Tibial nerve (tissue), 4 donors: Measurements from ENCODE around the gene NDUFS8. TPM values are rescaled to one million over a fixed set of nuclear protein-coding genes. Genes with fewer than 3 reads are reported as not detected.

Experiments used
- DNase-seq, 2 donors: peaks; one replicate each; pipeline ENCODE4 v3.0.0-alpha.2; 2019; ENCODE audit warnings: low spot score in 2 of 2
- H3K27ac ChIP-seq, 4 donors: fragments of 200-600 bp; sonication (generic) in 3 of 4; one replicate each; pipeline ENCODE4 v1.5.1; 2017 to 2019; ENCODE audit warnings: mild to moderate bottlenecking in 1 of 4
- H3K27me3 ChIP-seq, 2 donors: fragments of 200-600 bp; sonication (generic) in 1 of 2; one replicate each; pipeline versions ENCODE4 v1.5.1 to v1.6.0; 2017 to 2019
- H3K36me3 ChIP-seq, 3 donors: fragments of 200-600 bp; sonication (generic); one replicate each; pipeline ENCODE4 v1.5.1; 2018 to 2019
- H3K4me1 ChIP-seq, 4 donors: fragments of 200-600 bp; sonication (generic) in 3 of 4; one replicate each; pipeline ENCODE4 v1.5.1; 2017 to 2019
- H3K4me3 ChIP-seq, 4 donors: fragments of 200-600 bp; sonication (generic) in 3 of 4; one replicate each; pipeline ENCODE4 v1.5.1; 2017 to 2019; ENCODE audit warnings: mild to moderate bottlenecking in 1 of 4, moderate library complexity in 1 of 4
- H3K9me3 ChIP-seq, 4 donors: fragments of 200-600 bp; sonication (generic) in 3 of 4; one replicate each; pipeline ENCODE4 v1.5.1; 2017 to 2019
- EP300 ChIP-seq, 2 donors: sonication (generic); formaldehyde crosslinking; IDR thresholded peaks; one replicate each; pipeline ENCODE4 v1.6.1; 2017; ENCODE audit warnings: antibody characterized with exemption in 2 of 2, mild to moderate bottlenecking in 1 of 2
- POLR2A ChIP-seq, 2 donors: fragments of 450-650 bp; IDR thresholded peaks; one replicate each; pipeline ENCODE4 v1.6.1; 2017; ENCODE audit warnings: antibody characterized with exemption in 2 of 2, mild to moderate bottlenecking in 2 of 2, moderate library complexity in 2 of 2
- WGBS, 2 donors: methylation state at CpG; one replicate each; pipeline ENCODE4 v1.1.5; 2018; 5-methylcytosine and 5-hydroxymethylcytosine counted together
- total RNA-seq, 4 donors: library from RNA; depleted of rRNA; stranded (reverse); fragments of >200 nt; gene quantifications; one replicate each; pipeline ENCODE4 v1.1.0, GENCODE V29; 2016
- TF ChIP-seq, protein P1 (sequence below), 5 experiments: fragments of 200-600 bp in 3 of 5; fragments of 450-650 bp in 2 of 5; sonication (generic) in 3 of 5; IDR thresholded peaks; one replicate each; pipeline ENCODE4 v1.5.1; 2016 to 2019; ENCODE audit warnings: antibody characterized with exemption in 5 of 5, mild to moderate bottlenecking in 3 of 5, moderate library complexity in 2 of 5

The NDUFS8 gene
- total RNA-seq, 4 donors from 2014 or later: 143 to 205 (median 180) TPM

DNA sequence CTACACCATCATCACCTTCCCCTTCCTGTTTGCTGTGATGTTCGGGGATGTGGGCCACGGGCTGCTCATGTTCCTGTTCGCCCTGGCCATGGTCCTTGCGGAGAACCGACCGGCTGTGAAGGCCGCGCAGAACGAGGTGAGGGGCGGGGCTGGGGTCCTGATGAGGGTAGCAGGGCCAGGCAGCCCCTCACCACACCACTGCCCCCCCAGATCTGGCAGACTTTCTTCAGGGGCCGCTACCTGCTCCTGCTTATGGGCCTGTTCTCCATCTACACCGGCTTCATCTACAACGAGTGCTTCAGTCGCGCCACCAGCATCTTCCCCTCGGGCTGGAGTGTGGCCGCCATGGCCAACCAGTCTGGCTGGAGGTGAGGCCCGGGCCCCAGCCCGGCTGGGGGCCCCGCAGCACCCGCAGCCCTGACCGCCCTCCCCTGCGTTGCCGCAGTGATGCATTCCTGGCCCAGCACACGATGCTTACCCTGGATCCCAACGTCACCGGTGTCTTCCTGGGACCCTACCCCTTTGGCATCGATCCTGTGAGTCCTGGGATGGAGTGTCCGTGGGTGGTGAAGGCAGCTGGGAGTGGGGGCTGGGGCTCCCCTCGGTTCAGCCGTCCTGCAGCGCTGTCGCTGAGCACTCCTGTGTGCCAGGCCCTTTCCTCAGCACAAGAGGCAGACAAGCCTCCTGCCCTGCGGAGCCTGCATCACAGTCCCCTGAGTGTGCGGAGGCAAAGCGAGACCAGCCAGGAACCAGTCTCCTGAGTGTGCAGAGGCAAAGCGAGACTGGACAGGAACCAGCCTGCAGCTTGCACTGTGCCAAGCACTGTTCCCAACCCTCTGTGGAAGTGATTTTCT lies 17.2 kb downstream of the NDUFS8 start:
- Histone ChIP-seq H3K9me3 (no peaks in the 10 kb centered on the region), H3K36me3 (peaks cover 2 to 92% (median 15%) of the 10 kb centered on the region in 3 donors), H3K27ac (no peak overlapping the region), H3K27me3 (no peaks in the 10 kb centered on the region), H3K4me1 (peaks cover 0 to 14% (median 0%) of the 10 kb centered on the region in 4 donors), H3K4me3 (no peak overlapping the region)
- TF ChIP-seq, protein P1, sequence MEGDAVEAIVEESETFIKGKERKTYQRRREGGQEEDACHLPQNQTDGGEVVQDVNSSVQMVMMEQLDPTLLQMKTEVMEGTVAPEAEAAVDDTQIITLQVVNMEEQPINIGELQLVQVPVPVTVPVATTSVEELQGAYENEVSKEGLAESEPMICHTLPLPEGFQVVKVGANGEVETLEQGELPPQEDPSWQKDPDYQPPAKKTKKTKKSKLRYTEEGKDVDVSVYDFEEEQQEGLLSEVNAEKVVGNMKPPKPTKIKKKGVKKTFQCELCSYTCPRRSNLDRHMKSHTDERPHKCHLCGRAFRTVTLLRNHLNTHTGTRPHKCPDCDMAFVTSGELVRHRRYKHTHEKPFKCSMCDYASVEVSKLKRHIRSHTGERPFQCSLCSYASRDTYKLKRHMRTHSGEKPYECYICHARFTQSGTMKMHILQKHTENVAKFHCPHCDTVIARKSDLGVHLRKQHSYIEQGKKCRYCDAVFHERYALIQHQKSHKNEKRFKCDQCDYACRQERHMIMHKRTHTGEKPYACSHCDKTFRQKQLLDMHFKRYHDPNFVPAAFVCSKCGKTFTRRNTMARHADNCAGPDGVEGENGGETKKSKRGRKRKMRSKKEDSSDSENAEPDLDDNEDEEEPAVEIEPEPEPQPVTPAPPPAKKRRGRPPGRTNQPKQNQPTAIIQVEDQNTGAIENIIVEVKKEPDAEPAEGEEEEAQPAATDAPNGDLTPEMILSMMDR (IDR thresholded peaks at IDR 0.05): no peak
- no peak for TF ChIP-seq EP300 (IDR thresholded peaks at IDR 0.05)
- TF ChIP-seq POLR2A (IDR thresholded peaks at IDR 0.05): no peak
- WGBS, 2 donors: 81 to 88% methylated on average over 27 to 33 of the region's 37 CpGs
- DNase-seq: no peak

DNA sequence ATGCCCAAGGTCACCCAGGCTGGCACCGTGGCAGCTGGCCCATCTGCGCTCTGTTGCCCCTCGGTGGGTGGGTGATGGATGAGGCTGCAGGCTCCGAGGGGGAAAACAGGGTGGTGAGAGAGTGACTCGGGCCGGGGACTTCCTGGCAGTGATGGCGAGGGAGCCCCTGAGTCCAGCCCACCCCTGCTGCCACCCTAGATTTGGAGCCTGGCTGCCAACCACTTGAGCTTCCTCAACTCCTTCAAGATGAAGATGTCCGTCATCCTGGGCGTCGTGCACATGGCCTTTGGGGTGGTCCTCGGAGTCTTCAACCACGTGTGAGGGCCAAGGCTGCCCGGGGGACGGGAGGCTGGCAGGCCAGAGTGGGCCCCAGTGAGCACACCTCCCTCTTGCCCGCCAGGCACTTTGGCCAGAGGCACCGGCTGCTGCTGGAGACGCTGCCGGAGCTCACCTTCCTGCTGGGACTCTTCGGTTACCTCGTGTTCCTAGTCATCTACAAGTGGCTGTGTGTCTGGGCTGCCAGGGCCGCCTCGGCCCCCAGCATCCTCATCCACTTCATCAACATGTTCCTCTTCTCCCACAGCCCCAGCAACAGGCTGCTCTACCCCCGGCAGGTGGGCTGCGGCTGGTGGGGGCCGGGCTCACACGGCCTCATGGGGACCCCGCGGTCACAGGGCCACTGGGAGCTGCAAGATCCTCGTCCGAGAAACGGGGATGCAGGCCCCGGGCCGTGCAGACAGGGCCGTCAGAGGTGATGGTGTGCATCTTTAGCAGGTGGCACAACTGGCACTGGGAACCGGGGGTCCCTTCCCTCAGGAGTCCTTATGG lies 18.4 kb downstream of the NDUFS8 start:
- Histone ChIP-seq H3K9me3 (no peaks in the 10 kb centered on the region), H3K36me3 (peaks cover 0 to 92% (median 15%) of the 10 kb centered on the region in 3 donors), H3K4me1 (peaks cover 0 to 4% (median 0%) of the 10 kb centered on the region in 4 donors), H3K27me3 (no peaks in the 10 kb centered on the region), H3K4me3 (no peak overlapping the region), H3K27ac (no peak overlapping the region)
- WGBS, 2 donors: 89% methylated on average over 20 to 27 of the region's 35 CpGs
- DNase-seq: no peak
- TF ChIP-seq EP300 (IDR thresholded peaks at IDR 0.05): no peak
- TF ChIP-seq POLR2A (IDR thresholded peaks at IDR 0.05): no peak
- TF ChIP-seq, protein P1 (IDR thresholded peaks at IDR 0.05): no peak

DNA sequence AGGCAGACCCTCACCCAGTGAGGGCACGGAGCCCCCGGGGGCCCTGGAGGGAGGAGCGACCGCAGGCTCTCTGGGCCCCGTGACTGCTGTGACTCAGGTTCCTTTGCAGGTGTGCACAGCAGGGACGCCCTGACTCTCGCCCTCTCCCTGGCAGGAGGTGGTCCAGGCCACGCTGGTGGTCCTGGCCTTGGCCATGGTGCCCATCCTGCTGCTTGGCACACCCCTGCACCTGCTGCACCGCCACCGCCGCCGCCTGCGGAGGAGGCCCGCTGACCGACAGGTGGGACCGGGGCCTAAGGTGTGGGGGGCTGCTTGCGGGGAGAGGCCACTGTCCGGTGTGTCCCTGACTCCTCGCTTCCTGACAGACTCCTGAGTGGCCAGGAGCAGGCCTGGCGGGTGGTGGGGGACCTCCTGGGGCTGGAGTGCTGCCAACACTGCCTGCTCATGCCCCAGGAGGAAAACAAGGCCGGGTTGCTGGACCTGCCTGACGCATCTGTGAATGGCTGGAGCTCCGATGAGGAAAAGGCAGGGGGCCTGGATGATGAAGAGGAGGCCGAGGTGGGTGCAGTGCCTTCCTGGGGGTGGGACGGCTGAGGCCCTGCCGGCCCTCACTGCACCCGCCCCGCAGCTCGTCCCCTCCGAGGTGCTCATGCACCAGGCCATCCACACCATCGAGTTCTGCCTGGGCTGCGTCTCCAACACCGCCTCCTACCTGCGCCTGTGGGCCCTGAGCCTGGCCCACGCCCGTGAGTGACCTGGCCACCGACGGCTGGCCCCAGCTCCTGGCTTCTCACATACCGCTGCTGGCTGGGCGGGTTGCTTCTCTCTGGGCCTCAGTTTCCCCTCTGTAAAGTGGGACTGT lies 19.3 kb downstream of the NDUFS8 start:
- 88 to 89% methylated on average over 27 to 40 of the region's 40 CpGs for WGBS, 2 donors
- DNase-seq: no peak
- H3K27ac ChIP-seq: no peak overlapping the region
- H3K4me1 ChIP-seq: peaks cover 0 to 4% (median 0%) of the 10 kb centered on the region in 4 donors
- no peaks in the 10 kb centered on the region for H3K9me3 ChIP-seq
- H3K36me3 ChIP-seq: peaks cover 0 to 89% (median 15%) of the 10 kb centered on the region in 3 donors
- H3K27me3 ChIP-seq: no peaks in the 10 kb centered on the region
- TF ChIP-seq, protein P1 (IDR thresholded peaks at IDR 0.05): no peak
- no peak for TF ChIP-seq EP300 (IDR thresholded peaks at IDR 0.05)
- TF ChIP-seq POLR2A (IDR thresholded peaks at IDR 0.05): no peak
- no peak overlapping the region for H3K4me3 ChIP-seq

DNA sequence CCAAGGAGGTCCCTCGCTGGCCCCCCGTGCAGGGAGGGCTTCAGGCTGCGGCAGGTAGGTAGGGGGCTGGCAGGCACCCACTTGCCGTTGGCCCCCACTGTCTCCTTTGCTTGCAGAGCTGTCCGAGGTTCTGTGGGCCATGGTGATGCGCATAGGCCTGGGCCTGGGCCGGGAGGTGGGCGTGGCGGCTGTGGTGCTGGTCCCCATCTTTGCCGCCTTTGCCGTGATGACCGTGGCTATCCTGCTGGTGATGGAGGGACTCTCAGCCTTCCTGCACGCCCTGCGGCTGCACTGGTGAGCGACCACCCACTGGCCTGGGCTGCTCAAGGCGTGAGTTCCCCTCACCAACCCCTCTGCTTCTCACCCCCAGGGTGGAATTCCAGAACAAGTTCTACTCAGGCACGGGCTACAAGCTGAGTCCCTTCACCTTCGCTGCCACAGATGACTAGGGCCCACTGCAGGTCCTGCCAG lies 19.9 kb downstream of the NDUFS8 start:
- WGBS, 2 donors: 92 to 94% methylated on average over 12 to 18 of the region's 18 CpGs
- H3K36me3 ChIP-seq: peaks cover 0 to 82% (median 15%) of the 10 kb centered on the region in 3 donors
- no peak for DNase-seq

More for the DNA sequence above, 19.9 kb downstream of the NDUFS8 start:
- Histone ChIP-seq H3K27ac (no peak overlapping the region), H3K4me1 (peaks cover 0 to 4% (median 0%) of the 10 kb centered on the region in 4 donors), H3K27me3 (no peaks in the 10 kb centered on the region), H3K9me3 (no peaks in the 10 kb centered on the region), H3K4me3 (no peak overlapping the region)
- TF ChIP-seq, protein P1 (IDR thresholded peaks at IDR 0.05): no peak
- no peak for TF ChIP-seq EP300 (IDR thresholded peaks at IDR 0.05)
- no peak for TF ChIP-seq POLR2A (IDR thresholded peaks at IDR 0.05)
